SK-N-SH (cell line): ENCODE data around the gene CDK8. TPM values are rescaled to one million over a fixed set of nuclear protein-coding genes. Genes with fewer than 3 reads are reported as not detected.

Source experiments
- CTCF ChIA-PET: fragments of 300-600, 350-600 bp; formaldehyde crosslinking; extraction: SDS; loops from one replicate; lab custom pipeline; 2021; lab: Yijun Ruan, JAX
- POLR2A ChIA-PET: fragments of 350-600 bp; sonication (Branson Sonifier 250); formaldehyde crosslinking; extraction: SDS; loops from one replicate; lab custom pipeline; 2020; ENCODE audit warnings: antibody characterized with exemption, inconsistent platforms; lab: Yijun Ruan, JAX
- DNase-seq: peaks from one replicate; pipeline ENCODE4 v3.0.0; 2012
- H2AFZ ChIP-seq: fragments of 200-600 bp; sonication (generic); 2 replicates; pipeline ENCODE4 v1.8.1; 2016; ENCODE audit warnings: antibody characterized with exemption, mild to moderate bottlenecking, low read depth
- H3F3A ChIP-seq: fragments of 200-600 bp; sonication (generic); replicated peaks from 2 replicates; pipeline ENCODE3; 2016; ENCODE audit warnings: antibody characterized with exemption, mild to moderate bottlenecking; ENCODE audit not compliant: insufficient read depth
- H3K27ac ChIP-seq, 2 experiments: fragments of 200-500 bp in 1 of 2; fragments of 200-600 bp in 1 of 2; sonication (Bioruptor generic) in 1 of 2; sonication (generic), shearing (Covaris generic) in 1 of 2; 2 replicates each; pipeline versions ENCODE4 v1.5.1 to v1.6.1; 2014 to 2016; ENCODE audit warnings: low read depth in 2 of 2, inconsistent platforms in 1 of 2, low read length in 1 of 2, mild to moderate bottlenecking in 1 of 2, mixed read lengths in 1 of 2
- H3K27me3 ChIP-seq: fragments of 200-600 bp; sonication (generic), shearing (Covaris generic); 2 replicates; pipeline ENCODE4 v1.6.1; 2016; ENCODE audit warnings: mixed run types; ENCODE audit not compliant: insufficient read depth
- H3K36me3 ChIP-seq, 2 experiments: fragments of 200-500 bp in 1 of 2; fragments of 200-600 bp in 1 of 2; sonication (Bioruptor generic) in 1 of 2; sonication (generic) in 1 of 2; replicated peaks in 1 of 2; 2 replicates each; pipeline versions ENCODE3 to v1.5.1; 2014 to 2016; ENCODE audit warnings: low read length in 1 of 2, mild to moderate bottlenecking in 1 of 2; ENCODE audit not compliant: insufficient read depth in 2 of 2, control insufficient read depth in 1 of 2
- H3K4me1 ChIP-seq, 2 experiments: fragments of 200-500 bp in 1 of 2; fragments of 200-600 bp in 1 of 2; sonication (Bioruptor generic) in 1 of 2; sonication (generic), shearing (Covaris generic) in 1 of 2; 2 replicates each; pipeline versions ENCODE4 v1.5.1 to v1.6.1; 2014 to 2016; ENCODE audit warnings: low read depth in 1 of 2, low read length in 1 of 2, mixed run types in 1 of 2; ENCODE audit not compliant: insufficient read depth in 2 of 2, control insufficient read depth in 1 of 2
- H3K4me2 ChIP-seq: fragments of 200-600 bp; sonication (generic), shearing (Covaris generic); 2 replicates; pipeline ENCODE4 v1.6.1; 2017; ENCODE audit warnings: mixed run types
- H3K4me3 ChIP-seq, 2 experiments: fragments of 200-500 bp in 1 of 2; fragments of 200-600 bp in 1 of 2; sonication (Bioruptor generic) in 1 of 2; sonication (generic), shearing (Covaris generic) in 1 of 2; 2 replicates each; pipeline versions ENCODE4 v1.5.1 to v1.8.1; 2014 to 2016; ENCODE audit warnings: low read depth in 2 of 2, inconsistent platforms in 1 of 2, low read length in 1 of 2, mild to moderate bottlenecking in 1 of 2, mixed read lengths in 1 of 2, moderate library complexity in 1 of 2
- H3K79me2 ChIP-seq: fragments of 200-600 bp; sonication (generic); 2 replicates; pipeline ENCODE4 v1.8.1; 2017; ENCODE audit warnings: mild to moderate bottlenecking; ENCODE audit not compliant: insufficient read depth
- H3K9ac ChIP-seq: fragments of 200-600 bp; sonication (generic); 2 replicates; pipeline ENCODE4 v1.6.1; 2017; ENCODE audit warnings: mixed run types
- H3K9me2 ChIP-seq: fragments of 200-600 bp; sonication (generic); 2 replicates; pipeline ENCODE4 v1.6.1; 2017; ENCODE audit warnings: mixed run types
- H3K9me3 ChIP-seq: fragments of 200-600 bp; sonication (generic); 2 replicates; pipeline ENCODE4 v1.6.1; 2017; ENCODE audit warnings: mixed run types, mild to moderate bottlenecking, moderate library complexity
- H4K20me1 ChIP-seq: fragments of 200-600 bp; sonication (generic); 2 replicates; pipeline ENCODE4 v1.6.1; 2017; ENCODE audit warnings: mild to moderate bottlenecking, mixed run types; ENCODE audit not compliant: insufficient read depth
- EZH2phosphoT487 ChIP-seq: fragments of 200-600 bp; sonication (generic); IDR thresholded peaks from 2 replicates; pipeline ENCODE4 v1.6.1; 2017; ENCODE audit warnings: low read depth, mixed run types, mild to moderate bottlenecking, antibody characterized with exemption, moderate library complexity, borderline replicate concordance
- FOXM1 ChIP-seq: IDR thresholded peaks from 2 replicates; pipeline ENCODE4 v1.4.0; 2012; ENCODE audit warnings: low read depth, mild to moderate bottlenecking
- GATA2 ChIP-seq: sonication (generic); formaldehyde crosslinking; IDR thresholded peaks from 2 replicates; pipeline ENCODE4 v1.5.0; 2020; ENCODE audit warnings: mild to moderate bottlenecking, missing genetic modification reagents
- JUND ChIP-seq: IDR thresholded peaks from 2 replicates; pipeline ENCODE4 v1.4.0; 2012
- REST ChIP-seq: IDR thresholded peaks from 2 replicates; pipeline ENCODE4 v1.6.1; 2012; ENCODE audit warnings: mild to moderate bottlenecking, low read depth, low read length, moderate library complexity
- TCF12 ChIP-seq: IDR thresholded peaks from 2 replicates; pipeline ENCODE4 v1.4.0; 2012
- TEAD4 ChIP-seq: IDR thresholded peaks from 2 replicates; pipeline ENCODE4 v1.4.0; 2012; ENCODE audit warnings: mild to moderate bottlenecking, borderline replicate concordance; ENCODE audit not compliant: insufficient read depth
- USF2 ChIP-seq: fragments of 150-350 bp; IDR thresholded peaks from 2 replicates; pipeline ENCODE4 v1.6.1; 2017; ENCODE audit warnings: antibody characterized with exemption, low read length, low read depth, borderline replicate concordance
- YY1 ChIP-seq: IDR thresholded peaks from 2 replicates; pipeline ENCODE4 v1.4.0; 2012; ENCODE audit warnings: low read depth, mild to moderate bottlenecking
- ZBTB33 ChIP-seq: IDR thresholded peaks from 2 replicates; pipeline ENCODE4 v1.4.0; 2012; ENCODE audit warnings: low read depth, borderline replicate concordance
- WGBS: methylation state at CpG from one replicate; pipeline ENCODE4 v1.1.6; 2017; ENCODE audit warnings: low lambda C conversion rate; 5-methylcytosine and 5-hydroxymethylcytosine counted together
- polyA plus RNA-seq, 3 experiments: library from polyadenylated mRNA; depleted of rRNA; stranded (reverse); fragments of >200 nt; gene quantifications; 2 replicates each; pipeline ENCODE4 v1.2.3, GENCODE V29; 2012

The CDK8 gene
- polyA plus RNA-seq, 1 of the 3 experiments (the other 2 are of a cell fraction) = 10.1 TPM

- TF ChIP-seq GATA2 = no peak
- TF ChIP-seq, all 33 proteins: peak for 0
Observed at GRCh38 chr13:26441476-26441875, 187.5 kb downstream of the CDK8 start (continued).

- Histone ChIP-seq H3K79me2 (no peaks in the 10 kb centered on the region), H3K9ac (no peak overlapping the region), H3K9me2 (no peaks in the 10 kb centered on the region), H3K9me3 (peaks cover 1% of the 10 kb centered on the region; the same call in 1 of the 2 replicates), H2AFZ (no peak overlapping the region), H4K20me1 (no peaks in the 10 kb centered on the region), H3K36me3 (no peaks in the 10 kb centered on the region), H3K4me1 (no peaks in the 10 kb centered on the region), H3F3A (no peaks in the 10 kb centered on the region), H3K27me3 (no peaks in the 10 kb centered on the region), H3K4me3 (no peak overlapping the region), H3K27ac (no peak overlapping the region)
- WGBS = 11% methylated on average over 1 of the region's 1 CpG
- no peak for DNase-seq
- ChIA-PET POLR2A (no interaction called here), CTCF (interaction anchor here (0.7 kb wide), 2 partner anchors 256 to 372 kb away, joined by 3 to 4 read pairs; no protein-coding TSS in a partner anchor)
- TF ChIP-seq ZBTB33 (no peak), USF2 (no peak), FOXM1 (no peak), EZH2phosphoT487 (no peak), REST (no peak), TCF12 (no peak)
- TF ChIP-seq, all 33 proteins: peak for 0
- no peak overlapping the region for H3K4me2 ChIP-seq
Observed at GRCh38 chr13:26442541-26442940, 188.6 kb downstream of the CDK8 start.

GRCh38 chr13:26445092-26445491, 191.2 kb downstream of the CDK8 start:
- Histone ChIP-seq H3K27ac (no peak overlapping the region), H3K9ac (no peak overlapping the region), H3K4me2 (no peak overlapping the region), H3K4me3 (no peak overlapping the region), H4K20me1 (no peaks in the 10 kb centered on the region), H2AFZ (no peak overlapping the region), H3K9me2 (no peaks in the 10 kb centered on the region), H3K27me3 (no peaks in the 10 kb centered on the region), H3K36me3 (no peaks in the 10 kb centered on the region), H3K9me3 (no peaks in the 10 kb centered on the region), H3F3A (no peaks in the 10 kb centered on the region), H3K4me1 (no peaks in the 10 kb centered on the region), H3K79me2 (no peaks in the 10 kb centered on the region)
- ChIA-PET POLR2A (no interaction called here), CTCF (interaction anchor here (1.0 kb wide), 1 partner anchor 37 kb away, joined by 3 read pairs; no protein-coding TSS in a partner anchor)
- 59% methylated on average over 3 of the region's 3 CpGs for WGBS
- DNase-seq = no peak
- TF ChIP-seq TEAD4 = no peak
- TF ChIP-seq YY1 = no peak
- no peak for TF ChIP-seq JUND
